HG03457 (cell line): ENCODE data around the gene CLCN2.

Experiments used
- ATAC-seq: cut with Tn5 transposase; IDR thresholded peaks from one replicate; pipeline ENCODE4 v1.9.1; 2021; ENCODE audit warnings: moderate number of reproducible peaks; ENCODE audit not compliant: unreplicated experiment

The CLCN2 gene

GRCh38 chr3:184361532-184361931, at the start of gene CLCN2, which contains the start of gene POLR2H:
TSS of gene CLCN2 (minus strand) at chr3:184361605. CDS start at chr3:184361479, 126 bp downstream.
TSS of gene POLR2H (plus strand) at chr3:184361710. CDS start at chr3:184363493, 1,783 bp downstream.
- ATAC-seq, result no peak

GRCh38 chr3:184409946-184410500, 48.6 kb upstream of the CLCN2 start:
- ATAC-seq, result no peak

GRCh38 chr3:184409331-184409926, 48.0 kb upstream of the CLCN2 start:
- ATAC-seq, result no peak

- ATAC-seq, result no peak
Observed at GRCh38 chr3:184405075-184406030, 43.9 kb upstream of the CLCN2 start.

- no peak for ATAC-seq
Observed at GRCh38 chr3:184399410-184399809, 38.0 kb upstream of the CLCN2 start.

GRCh38 chr3:184395320-184395660, 33.9 kb upstream of the CLCN2 start:
- ATAC-seq, result no peak

GRCh38 chr3:184391266-184391665, 29.9 kb upstream of the CLCN2 start:
- ATAC-seq, result no peak

GRCh38 chr3:184389935-184390528, 28.6 kb upstream of the CLCN2 start:
- ATAC-seq, result no peak

GRCh38 chr3:184389384-184389783, 28.0 kb upstream of the CLCN2 start:
- no peak for ATAC-seq

- no peak for ATAC-seq
Observed at GRCh38 chr3:184388936-184389230, 27.5 kb upstream of the CLCN2 start.

GRCh38 chr3:184388164-184388935, 26.9 kb upstream of the CLCN2 start:
- ATAC-seq, result no peak

- no peak for ATAC-seq
Observed at GRCh38 chr3:184387174-184387714, 25.8 kb upstream of the CLCN2 start.

- ATAC-seq, result no peak
Observed at GRCh38 chr3:184386047-184386806, 24.8 kb upstream of the CLCN2 start.

GRCh38 chr3:184384856-184385422, 23.5 kb upstream of the CLCN2 start:
- ATAC-seq, result no peak

GRCh38 chr3:184384342-184384741, 22.9 kb upstream of the CLCN2 start:
- no peak for ATAC-seq

GRCh38 chr3:184383033-184383740, 21.8 kb upstream of the CLCN2 start:
- ATAC-seq, result no peak

- ATAC-seq, result no peak
Observed at GRCh38 chr3:184382326-184383032, 21.1 kb upstream of the CLCN2 start.
